Measurements from ENCODE around the gene GRIN3B. TPM values are rescaled to one million over a fixed set of nuclear protein-coding genes. Genes with fewer than 3 reads are reported as not detected.
A peak's percentile ranks its signal among the peaks of the same experiment; 100 is the strongest.

The GRIN3B gene
- total and polyA plus RNA-seq, 9 of the 15 experiments (the other 6 are each of a cell fraction or from before 2014, with no cell fraction given), result 0.06 to 0.95 (median 0.19) TPM; not detected in 6

DNA sequence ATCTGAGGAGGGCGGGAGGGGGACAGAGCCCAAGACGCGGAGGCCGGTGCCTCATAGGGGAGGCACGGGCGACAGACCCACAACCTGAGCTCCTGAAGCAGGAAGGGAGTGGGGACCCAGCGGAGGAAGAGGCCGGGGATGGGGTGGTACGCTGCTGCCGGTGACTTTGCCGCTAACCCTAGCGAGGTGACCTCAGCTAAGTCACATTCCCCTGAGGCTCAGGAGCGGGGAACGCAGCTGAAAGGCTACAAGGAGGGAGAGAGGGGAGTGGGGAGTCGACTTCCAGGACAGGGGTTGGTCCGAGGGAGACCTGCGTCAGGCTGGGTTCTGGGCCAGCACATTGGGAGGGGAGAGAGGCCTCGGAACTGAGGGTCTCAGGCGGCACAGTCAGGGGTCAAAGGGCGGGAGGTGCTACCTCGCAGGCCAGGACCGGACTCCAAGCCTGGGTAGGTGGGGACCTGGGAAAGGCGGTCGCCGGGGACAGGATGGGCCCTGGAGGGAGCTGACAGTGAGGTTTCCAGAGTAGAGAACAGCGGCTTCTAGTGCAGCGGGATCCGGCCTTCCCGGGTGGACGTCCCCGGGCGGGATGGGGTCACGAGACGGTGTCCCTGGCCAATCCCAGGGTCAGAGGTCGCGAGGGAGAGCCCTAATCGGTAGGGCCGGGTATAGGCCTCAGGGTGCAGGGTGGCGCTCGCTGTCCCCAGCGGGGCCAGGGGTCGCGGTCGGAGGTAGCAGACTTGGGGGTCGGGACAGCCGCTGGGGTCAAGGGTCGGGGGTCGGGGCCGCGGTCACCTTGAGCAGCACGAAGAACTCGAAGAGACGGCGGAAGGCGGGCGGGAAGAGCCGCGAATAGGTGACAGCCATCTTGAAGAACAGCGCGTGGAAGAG, 20.0 kb downstream of the GRIN3B start (continued):
- TF ChIP-seq, protein P1, sequence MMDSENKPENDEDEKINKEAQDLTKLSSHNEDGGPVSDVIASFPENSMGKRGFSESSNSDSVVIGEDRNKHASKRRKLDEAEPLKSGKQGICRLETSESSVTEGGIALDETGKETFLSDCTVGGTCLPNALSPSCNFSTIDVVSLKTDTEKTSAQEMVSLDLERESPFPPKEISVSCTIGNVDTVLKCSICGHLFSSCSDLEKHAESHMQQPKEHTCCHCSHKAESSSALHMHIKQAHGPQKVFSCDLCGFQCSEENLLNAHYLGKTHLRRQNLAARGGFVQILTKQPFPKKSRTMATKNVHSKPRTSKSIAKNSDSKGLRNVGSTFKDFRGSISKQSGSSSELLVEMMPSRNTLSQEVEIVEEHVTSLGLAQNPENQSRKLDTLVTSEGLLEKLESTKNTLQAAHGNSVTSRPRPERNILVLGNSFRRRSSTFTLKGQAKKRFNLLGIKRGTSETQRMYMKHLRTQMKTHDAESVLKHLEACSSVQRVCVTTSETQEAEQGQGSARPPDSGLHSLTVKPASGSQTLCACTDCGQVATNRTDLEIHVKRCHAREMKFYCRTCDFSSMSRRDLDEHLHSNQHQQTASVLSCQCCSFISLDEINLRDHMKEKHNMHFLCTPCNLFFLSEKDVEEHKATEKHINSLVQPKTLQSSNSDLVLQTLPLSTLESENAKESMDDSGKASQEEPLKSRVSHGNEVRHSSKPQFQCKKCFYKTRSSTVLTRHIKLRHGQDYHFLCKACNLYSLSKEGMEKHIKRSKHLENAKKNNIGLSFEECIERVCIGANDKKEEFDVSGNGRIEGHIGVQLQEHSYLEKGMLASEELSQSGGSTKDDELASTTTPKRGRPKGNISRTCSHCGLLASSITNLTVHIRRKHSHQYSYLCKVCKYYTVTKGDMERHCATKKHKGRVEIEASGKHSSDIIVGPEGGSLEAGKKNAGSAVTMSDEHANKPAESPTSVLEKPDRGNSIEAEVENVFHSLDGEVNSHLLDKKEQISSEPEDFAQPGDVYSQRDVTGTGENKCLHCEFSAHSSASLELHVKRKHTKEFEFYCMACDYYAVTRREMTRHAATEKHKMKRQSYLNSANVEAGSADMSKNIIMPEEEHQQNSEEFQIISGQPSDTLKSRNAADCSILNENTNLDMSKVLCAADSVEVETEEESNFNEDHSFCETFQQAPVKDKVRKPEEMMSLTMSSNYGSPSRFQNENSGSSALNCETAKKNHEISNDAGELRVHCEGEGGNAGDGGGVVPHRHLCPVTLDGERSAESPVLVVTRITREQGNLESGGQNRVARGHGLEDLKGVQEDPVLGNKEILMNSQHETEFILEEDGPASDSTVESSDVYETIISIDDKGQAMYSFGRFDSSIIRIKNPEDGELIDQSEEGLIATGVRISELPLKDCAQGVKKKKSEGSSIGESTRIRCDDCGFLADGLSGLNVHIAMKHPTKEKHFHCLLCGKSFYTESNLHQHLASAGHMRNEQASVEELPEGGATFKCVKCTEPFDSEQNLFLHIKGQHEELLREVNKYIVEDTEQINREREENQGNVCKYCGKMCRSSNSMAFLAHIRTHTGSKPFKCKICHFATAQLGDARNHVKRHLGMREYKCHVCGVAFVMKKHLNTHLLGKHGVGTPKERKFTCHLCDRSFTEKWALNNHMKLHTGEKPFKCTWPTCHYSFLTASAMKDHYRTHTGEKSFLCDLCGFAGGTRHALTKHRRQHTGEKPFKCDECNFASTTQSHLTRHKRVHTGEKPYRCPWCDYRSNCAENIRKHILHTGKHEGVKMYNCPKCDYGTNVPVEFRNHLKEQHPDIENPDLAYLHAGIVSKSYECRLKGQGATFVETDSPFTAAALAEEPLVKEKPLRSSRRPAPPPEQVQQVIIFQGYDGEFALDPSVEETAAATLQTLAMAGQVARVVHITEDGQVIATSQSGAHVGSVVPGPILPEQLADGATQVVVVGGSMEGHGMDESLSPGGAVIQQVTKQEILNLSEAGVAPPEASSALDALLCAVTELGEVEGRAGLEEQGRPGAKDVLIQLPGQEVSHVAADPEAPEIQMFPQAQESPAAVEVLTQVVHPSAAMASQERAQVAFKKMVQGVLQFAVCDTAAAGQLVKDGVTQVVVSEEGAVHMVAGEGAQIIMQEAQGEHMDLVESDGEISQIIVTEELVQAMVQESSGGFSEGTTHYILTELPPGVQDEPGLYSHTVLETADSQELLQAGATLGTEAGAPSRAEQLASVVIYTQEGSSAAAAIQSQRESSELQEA (IDR thresholded peaks at IDR 0.05; ENCODE audit: low read depth), result no peak
- TF ChIP-seq STAT5B (CRISPR knock-in tag; IDR thresholded peaks at IDR 0.05) (no peak), ZBED1 (IDR thresholded peaks at IDR 0.05) (no peak), KDM5B (IDR thresholded peaks at IDR 0.05; ENCODE audit: insufficient replicate concordance, low read depth, low read length) (peak; percentile 56), ZNF184 (CRISPR knock-in tag; IDR thresholded peaks at IDR 0.05) (no peak), GATAD2B (IDR thresholded peaks at IDR 0.05; ENCODE audit: borderline replicate concordance) (no peak), FOXP1 (CRISPR knock-in tag; IDR thresholded peaks at IDR 0.05) (0 out of 2 replicates have a peak, but pooled peaks have one; percentile 8), PATZ1 (CRISPR knock-in tag; IDR thresholded peaks at IDR 0.05; ENCODE audit: borderline replicate concordance) (no peak), EZH2 (IDR thresholded peaks at IDR 0.05; ENCODE audit: borderline replicate concordance, low read depth, low read length) (no peak), POLR2G (IDR thresholded peaks at IDR 0.05; ENCODE audit: low read depth, low read length) (peak; percentile 2; the same call in 1 of the 2 replicates), NR3C1 (CRISPR knock-in tag; IDR thresholded peaks at IDR 0.05) (0 out of 2 replicates have a peak, but pooled peaks have one; percentile 18), MAZ (CRISPR knock-in tag; conservative IDR thresholded peaks at IDR 0.05 in 1 of 2, IDR thresholded peaks at IDR 0.05 in 1 of 2) (no peak), JUND (IDR thresholded peaks at IDR 0.05; ENCODE audit: borderline replicate concordance, low read depth, low read length) (no peak), JUND (tag; IDR thresholded peaks at IDR 0.05; ENCODE audit: borderline replicate concordance, low read depth, low read length) (no peak), SIN3B (IDR thresholded peaks at IDR 0.05; ENCODE audit: low read depth) (no peak), ZNF347 (CRISPR knock-in tag; IDR thresholded peaks at IDR 0.05; ENCODE audit: low read depth) (no peak), NCOA4 (IDR thresholded peaks at IDR 0.05; ENCODE audit: partially characterized antibody) (no peak)

All from K562 (cell line).